Measurements from ENCODE around the gene PRR7.

PRR7 gene

DNA sequence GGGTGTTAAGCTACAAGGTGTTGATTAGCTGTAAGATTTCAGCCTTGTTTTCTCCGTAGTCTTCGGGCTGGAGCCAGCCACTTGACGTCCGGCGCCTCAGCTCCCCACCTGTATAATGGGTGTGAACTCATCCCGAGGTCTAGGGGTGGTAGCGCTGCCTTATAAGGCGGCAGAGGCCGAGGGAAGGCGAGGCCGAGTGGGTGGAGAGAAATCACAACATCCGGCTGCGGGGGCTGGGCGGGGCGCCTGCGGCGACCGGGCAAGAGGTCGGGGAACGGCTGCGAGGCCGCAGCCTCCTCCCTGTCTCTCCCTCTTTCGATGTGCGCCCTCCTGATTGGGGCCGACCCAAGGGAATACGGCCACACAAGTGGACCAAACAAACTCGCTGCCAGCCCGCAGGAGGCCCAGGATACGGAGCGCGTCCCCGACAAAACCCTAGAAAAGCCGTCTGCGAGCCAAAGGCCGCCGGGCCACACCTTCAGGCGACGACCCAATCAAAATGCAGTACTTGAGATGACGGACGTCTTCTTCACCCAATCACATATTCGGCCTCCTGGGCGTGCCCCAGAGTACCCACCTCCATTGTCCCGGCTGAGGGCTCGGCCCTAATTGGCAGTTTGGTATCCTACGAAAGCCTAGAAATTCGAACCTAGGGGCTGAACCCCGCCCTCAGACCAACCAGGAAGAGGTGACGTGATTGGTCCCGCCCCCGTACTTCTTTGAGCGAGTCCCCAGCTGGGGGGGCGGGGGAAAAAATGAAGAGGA is 20.6 kb upstream of the PRR7 start:
- DNase-seq (ENCODE audit: low read depth): peak; percentile 100
- peak overlapping the region; percentile 61 for H3K4me3 ChIP-seq (ENCODE audit: low read length)
- TF ChIP-seq, protein P1, sequence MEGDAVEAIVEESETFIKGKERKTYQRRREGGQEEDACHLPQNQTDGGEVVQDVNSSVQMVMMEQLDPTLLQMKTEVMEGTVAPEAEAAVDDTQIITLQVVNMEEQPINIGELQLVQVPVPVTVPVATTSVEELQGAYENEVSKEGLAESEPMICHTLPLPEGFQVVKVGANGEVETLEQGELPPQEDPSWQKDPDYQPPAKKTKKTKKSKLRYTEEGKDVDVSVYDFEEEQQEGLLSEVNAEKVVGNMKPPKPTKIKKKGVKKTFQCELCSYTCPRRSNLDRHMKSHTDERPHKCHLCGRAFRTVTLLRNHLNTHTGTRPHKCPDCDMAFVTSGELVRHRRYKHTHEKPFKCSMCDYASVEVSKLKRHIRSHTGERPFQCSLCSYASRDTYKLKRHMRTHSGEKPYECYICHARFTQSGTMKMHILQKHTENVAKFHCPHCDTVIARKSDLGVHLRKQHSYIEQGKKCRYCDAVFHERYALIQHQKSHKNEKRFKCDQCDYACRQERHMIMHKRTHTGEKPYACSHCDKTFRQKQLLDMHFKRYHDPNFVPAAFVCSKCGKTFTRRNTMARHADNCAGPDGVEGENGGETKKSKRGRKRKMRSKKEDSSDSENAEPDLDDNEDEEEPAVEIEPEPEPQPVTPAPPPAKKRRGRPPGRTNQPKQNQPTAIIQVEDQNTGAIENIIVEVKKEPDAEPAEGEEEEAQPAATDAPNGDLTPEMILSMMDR (IDR thresholded peaks at IDR 0.05; ENCODE audit: insufficient read depth, low read depth, low read length, missing control alignments): no peak

DNA sequence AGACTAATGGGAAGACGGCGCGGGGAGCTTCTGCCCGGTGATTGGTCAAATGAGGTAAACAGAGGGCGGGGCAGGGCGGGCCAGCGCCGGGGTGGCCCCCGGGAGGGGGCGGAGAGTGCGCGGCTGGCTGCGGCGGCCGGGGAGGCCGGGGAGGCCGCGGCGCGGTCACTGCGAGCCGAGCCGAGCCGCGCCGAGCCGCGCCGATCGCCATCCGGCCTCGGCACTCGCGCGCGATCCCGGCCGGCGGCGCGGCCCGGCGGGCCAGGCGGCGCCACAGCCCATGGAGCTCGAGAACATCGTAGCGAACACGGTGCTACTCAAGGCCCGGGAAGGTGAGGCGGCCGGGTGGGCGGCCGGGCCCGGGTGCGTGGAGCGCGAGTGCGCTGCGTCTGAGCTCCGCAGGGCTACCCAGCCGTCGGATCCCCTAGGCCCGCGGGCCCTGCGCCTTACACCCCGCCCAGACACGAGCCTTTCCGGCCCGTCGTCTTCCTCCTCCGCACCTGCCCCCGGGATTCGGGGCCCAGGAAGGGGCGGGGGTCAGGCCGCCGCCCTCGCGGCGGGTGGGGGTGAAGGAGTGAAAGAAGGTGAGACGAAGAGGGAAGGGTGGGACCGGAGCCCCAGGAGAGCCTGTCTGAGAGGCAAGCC is 19.9 kb upstream of the PRR7 start, which contains the start of gene GRK6:
Gene GRK6 (plus strand): TSS at position 111 of the 645 bp plus-strand sequence. CDS start 170 bp downstream, at position 281.
- DNase-seq (ENCODE audit: low read depth): peak; percentile 46

DNA sequence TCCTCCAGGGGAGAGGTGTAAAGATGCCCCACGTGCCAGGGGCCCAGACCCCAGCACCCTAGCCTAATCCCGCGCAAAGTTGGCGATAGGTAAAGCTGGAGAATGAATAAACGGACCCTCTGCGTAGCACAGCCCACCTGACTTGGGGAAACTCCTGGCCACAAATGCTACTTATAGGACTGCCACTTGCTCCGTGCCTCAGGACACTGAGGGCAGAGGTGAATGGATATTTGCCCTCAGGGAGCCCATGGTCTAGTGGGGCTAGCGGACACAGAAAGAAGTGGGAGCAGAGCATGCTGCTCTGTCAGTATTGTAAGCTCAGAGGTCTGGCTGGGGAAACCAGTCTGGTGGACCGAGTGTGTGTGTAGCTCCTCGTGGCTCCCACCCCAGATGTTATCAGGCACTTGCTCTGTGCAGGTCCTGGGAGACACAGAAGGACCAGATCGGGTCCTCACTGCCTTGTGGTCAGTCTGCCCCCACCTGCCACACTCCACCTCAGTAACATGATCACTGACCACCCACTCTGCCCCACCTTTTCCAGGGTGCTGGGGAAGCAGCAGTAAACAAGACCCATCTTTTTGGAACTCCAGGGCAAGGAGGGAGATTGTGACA is 19.3 kb upstream of the PRR7 start:
- TF ChIP-seq, protein P1 (IDR thresholded peaks at IDR 0.05; ENCODE audit: insufficient read depth, low read depth, low read length, missing control alignments): no peak
- no peak for DNase-seq (ENCODE audit: low read depth)
- H3K4me3 ChIP-seq (ENCODE audit: low read length): peak overlapping the region; percentile 69

More for the DNA sequence above, 19.9 kb upstream of the PRR7 start, which contains the start of gene GRK6:
- TF ChIP-seq, protein P1 (IDR thresholded peaks at IDR 0.05; ENCODE audit: insufficient read depth, low read depth, low read length, missing control alignments): no peak
- peak within 1 kb of the TSS; percentile 69 for H3K4me3 ChIP-seq (ENCODE audit: low read length)

DNA sequence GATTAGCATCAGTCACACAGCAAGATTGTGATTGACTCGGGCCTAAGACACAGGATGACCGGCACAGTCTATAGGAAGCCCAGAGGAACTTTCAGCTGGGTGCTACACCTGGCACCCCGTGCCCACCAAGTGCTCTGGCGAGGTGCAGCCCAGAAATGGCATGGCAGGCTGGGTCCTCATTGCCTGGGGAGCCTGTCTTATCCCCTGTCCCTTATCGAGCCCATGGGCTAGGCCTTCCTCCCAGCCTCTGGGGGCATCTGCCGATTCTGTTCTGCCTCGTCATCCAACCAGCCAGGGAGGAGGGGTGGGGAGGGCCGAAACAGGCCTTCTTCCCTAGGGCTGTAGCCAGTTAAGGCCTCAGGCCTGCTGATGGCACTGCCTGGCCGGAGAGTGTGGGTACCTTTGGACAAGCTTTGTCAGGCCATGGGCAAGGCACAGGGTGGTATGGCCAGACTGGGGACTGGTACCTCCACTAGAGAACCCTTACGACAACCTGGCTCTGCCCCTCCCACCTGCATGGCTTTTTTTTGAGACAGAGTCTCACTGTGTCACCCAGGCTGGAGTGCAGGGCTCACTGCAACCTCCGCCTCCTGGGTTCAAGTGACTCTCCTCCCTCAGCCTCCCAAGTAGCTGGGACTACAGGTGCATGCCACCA is 18.6 kb upstream of the PRR7 start:
- peak overlapping the region; percentile 69 for H3K4me3 ChIP-seq (ENCODE audit: low read length)
- TF ChIP-seq, protein P1 (IDR thresholded peaks at IDR 0.05; ENCODE audit: insufficient read depth, low read depth, low read length, missing control alignments): no peak
- DNase-seq (ENCODE audit: low read depth): no peak

DNA sequence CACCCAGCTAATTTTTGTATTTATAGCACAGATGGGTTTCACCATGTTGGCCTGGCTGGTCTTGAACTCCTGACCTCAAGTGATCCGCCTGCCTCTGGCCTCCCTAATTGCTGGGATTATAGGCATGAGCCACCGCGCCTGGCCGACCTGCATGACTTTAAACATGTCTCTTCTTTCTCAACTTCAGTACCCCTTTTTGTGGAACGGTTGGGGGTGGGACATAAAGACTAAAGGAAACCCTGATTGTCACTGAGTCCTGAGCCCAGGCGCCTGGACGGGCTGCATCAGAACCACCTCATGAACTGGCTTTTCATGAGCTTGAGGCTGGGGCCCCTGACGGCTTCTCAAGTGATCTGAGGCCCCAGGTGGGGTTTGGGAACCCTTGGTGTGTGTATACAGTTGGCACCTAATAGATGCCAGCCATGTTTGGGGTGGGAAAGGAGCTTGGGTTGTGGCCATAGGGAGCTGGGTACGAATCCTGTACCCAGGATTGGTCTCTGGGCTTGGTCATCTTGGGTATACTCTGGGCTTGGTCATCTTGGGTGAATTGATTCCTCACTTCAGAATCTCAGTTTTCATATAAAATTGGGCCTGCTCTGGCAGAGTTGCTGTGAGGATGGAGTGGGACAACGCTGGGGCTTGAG is 17.9 kb upstream of the PRR7 start:
- H3K4me3 ChIP-seq (ENCODE audit: low read length): no peak overlapping the region
- DNase-seq (ENCODE audit: low read depth): no peak

More for the DNA sequence above, 17.9 kb upstream of the PRR7 start:
- TF ChIP-seq, protein P1 (IDR thresholded peaks at IDR 0.05; ENCODE audit: insufficient read depth, low read depth, low read length, missing control alignments): no peak

All from epithelial cell of esophagus (primary cell).